22Rv1 (cell line): ENCODE results near the gene PDHX.

Source experiments
- CTCF ChIP-seq: fragments of 450-650 bp; IDR thresholded peaks from 2 replicates; pipeline ENCODE4 v1.5.1; 2017; ENCODE audit warnings: mild to moderate bottlenecking
- ZFX ChIP-seq: fragments of 450-650 bp; IDR thresholded peaks from 2 replicates; pipeline ENCODE4 v1.6.1; 2017; ENCODE audit warnings: antibody characterized with exemption, borderline replicate concordance

- TF ChIP-seq CTCF (no peak), ZFX (no peak)
These were observed 10.8 kb upstream of the PDHX start for GRCh38 chr11:34905666-34906065.
